ENCODE results near the gene CTSO.

- no peak for TF ChIP-seq CTCF (conservative IDR thresholded peaks at IDR 0.05; ENCODE audit: low read depth in 2 of 2)
- TF ChIP-seq EZH2 (IDR thresholded peaks at IDR 0.05; ENCODE audit: low read depth, unreplicated experiment) = no peak
- TF ChIP-seq ETS1 (IDR thresholded peaks at IDR 0.05) = no peak
- TF ChIP-seq STAT1 (IDR thresholded peaks at IDR 0.05; ENCODE audit: unreplicated experiment) = no peak
- TF ChIP-seq ZNF331 (CRISPR knock-in tag; IDR thresholded peaks at IDR 0.05; ENCODE audit: low read depth) = no peak
- no peak for TF ChIP-seq ZNF114 (CRISPR knock-in tag; IDR thresholded peaks at IDR 0.05)
- no peak for TF ChIP-seq EZH2phosphoT487 (IDR thresholded peaks at IDR 0.05; ENCODE audit: unreplicated experiment)
- TF ChIP-seq POLR2AphosphoS5 (IDR thresholded peaks at IDR 0.05; ENCODE audit: low read depth) = no peak
- TF ChIP-seq REST (IDR thresholded peaks at IDR 0.05; ENCODE audit: unreplicated experiment) = no peak
- no peak for TF ChIP-seq ZNF462 (CRISPR knock-in tag; IDR thresholded peaks at IDR 0.05)
- TF ChIP-seq NANOG (IDR thresholded peaks at IDR 0.05; ENCODE audit: borderline replicate concordance) = no peak
- TF ChIP-seq CREB1 (CRISPR knock-in tag; IDR thresholded peaks at IDR 0.05; ENCODE audit: low read depth) = no peak
These were observed 77.8 kb downstream of the CTSO start for GRCh38 chr4:155875878-155876277.

Measured in GM23338 (cell line).